ENCODE results near the gene AGFG2.

AGFG2 gene

DNA sequence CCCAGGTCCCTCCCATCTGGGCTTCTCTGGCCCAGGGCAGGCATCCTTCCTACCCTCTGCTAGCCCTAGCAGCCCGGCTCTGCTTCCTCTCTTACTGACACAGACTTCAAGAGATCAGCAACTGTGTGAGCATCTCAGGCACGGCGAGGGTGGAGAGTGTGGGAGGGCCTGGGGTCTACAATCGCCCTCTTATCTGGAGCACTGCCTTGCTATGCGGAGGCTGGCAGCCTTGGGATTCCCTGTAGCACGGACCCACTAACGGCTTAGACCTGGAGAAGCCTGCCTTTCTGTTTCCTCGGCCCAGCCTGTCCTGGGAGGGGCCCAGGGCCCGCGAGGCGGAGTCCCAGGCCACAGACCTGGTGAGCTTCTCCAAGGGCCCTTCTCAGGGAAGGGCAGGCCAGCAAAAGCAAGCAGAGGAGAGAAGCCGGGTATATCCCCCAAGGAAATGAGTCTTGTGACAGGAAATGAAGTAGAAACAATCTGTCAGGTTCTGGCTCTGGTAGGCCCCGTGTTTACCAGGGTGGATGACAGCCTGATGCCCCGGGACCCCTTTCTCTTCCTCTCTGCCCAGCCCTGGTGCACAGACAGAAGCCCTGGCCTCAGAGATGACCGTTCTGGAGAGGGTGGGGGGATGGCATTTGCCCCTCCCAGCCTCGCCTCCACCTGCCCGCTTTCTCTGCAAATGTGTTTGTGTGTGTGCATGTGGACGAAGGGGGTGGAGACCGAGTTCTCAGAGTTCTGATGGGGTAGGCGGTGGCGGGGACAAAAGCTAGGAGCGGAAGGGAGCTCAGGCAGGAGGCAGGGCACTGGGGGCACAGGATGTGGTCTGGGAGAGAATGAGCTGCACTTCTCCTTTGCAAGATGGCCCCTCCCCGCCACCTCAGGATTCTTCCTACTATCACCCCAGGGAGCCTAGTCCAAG, 44.4 kb downstream of the AGFG2 start:
- Histone ChIP-seq H3K4me3 (replicated peaks; ENCODE audit: insufficient read depth, low read length) (peak overlapping the region; percentile 94), H3K27ac (replicated peaks) (peak overlapping the region; percentile 94), H3K27me3 (ENCODE audit: insufficient read depth, poor library complexity, severe bottlenecking) (no peaks in the 10 kb centered on the region)
- DNase-seq (ENCODE audit: low read depth in 1 of 2, low spot score in 1 of 2), result peak; percentile 79 to 97
- TF ChIP-seq, protein P1, sequence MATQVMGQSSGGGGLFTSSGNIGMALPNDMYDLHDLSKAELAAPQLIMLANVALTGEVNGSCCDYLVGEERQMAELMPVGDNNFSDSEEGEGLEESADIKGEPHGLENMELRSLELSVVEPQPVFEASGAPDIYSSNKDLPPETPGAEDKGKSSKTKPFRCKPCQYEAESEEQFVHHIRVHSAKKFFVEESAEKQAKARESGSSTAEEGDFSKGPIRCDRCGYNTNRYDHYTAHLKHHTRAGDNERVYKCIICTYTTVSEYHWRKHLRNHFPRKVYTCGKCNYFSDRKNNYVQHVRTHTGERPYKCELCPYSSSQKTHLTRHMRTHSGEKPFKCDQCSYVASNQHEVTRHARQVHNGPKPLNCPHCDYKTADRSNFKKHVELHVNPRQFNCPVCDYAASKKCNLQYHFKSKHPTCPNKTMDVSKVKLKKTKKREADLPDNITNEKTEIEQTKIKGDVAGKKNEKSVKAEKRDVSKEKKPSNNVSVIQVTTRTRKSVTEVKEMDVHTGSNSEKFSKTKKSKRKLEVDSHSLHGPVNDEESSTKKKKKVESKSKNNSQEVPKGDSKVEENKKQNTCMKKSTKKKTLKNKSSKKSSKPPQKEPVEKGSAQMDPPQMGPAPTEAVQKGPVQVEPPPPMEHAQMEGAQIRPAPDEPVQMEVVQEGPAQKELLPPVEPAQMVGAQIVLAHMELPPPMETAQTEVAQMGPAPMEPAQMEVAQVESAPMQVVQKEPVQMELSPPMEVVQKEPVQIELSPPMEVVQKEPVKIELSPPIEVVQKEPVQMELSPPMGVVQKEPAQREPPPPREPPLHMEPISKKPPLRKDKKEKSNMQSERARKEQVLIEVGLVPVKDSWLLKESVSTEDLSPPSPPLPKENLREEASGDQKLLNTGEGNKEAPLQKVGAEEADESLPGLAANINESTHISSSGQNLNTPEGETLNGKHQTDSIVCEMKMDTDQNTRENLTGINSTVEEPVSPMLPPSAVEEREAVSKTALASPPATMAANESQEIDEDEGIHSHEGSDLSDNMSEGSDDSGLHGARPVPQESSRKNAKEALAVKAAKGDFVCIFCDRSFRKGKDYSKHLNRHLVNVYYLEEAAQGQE (IDR thresholded peaks at IDR 0.05; ENCODE audit: insufficient replicate concordance, low read depth), result no peak
- TF ChIP-seq, protein P2, sequence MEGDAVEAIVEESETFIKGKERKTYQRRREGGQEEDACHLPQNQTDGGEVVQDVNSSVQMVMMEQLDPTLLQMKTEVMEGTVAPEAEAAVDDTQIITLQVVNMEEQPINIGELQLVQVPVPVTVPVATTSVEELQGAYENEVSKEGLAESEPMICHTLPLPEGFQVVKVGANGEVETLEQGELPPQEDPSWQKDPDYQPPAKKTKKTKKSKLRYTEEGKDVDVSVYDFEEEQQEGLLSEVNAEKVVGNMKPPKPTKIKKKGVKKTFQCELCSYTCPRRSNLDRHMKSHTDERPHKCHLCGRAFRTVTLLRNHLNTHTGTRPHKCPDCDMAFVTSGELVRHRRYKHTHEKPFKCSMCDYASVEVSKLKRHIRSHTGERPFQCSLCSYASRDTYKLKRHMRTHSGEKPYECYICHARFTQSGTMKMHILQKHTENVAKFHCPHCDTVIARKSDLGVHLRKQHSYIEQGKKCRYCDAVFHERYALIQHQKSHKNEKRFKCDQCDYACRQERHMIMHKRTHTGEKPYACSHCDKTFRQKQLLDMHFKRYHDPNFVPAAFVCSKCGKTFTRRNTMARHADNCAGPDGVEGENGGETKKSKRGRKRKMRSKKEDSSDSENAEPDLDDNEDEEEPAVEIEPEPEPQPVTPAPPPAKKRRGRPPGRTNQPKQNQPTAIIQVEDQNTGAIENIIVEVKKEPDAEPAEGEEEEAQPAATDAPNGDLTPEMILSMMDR (IDR thresholded peaks at IDR 0.05; ENCODE audit: insufficient read depth, low read length), result no peak
- peak; percentile 72 for TF ChIP-seq POLR2AphosphoS5 (IDR thresholded peaks at IDR 0.05; ENCODE audit: low read depth)
- peak; percentile 81 for TF ChIP-seq GABPA (IDR thresholded peaks at IDR 0.05; ENCODE audit: low read depth)

DNA sequence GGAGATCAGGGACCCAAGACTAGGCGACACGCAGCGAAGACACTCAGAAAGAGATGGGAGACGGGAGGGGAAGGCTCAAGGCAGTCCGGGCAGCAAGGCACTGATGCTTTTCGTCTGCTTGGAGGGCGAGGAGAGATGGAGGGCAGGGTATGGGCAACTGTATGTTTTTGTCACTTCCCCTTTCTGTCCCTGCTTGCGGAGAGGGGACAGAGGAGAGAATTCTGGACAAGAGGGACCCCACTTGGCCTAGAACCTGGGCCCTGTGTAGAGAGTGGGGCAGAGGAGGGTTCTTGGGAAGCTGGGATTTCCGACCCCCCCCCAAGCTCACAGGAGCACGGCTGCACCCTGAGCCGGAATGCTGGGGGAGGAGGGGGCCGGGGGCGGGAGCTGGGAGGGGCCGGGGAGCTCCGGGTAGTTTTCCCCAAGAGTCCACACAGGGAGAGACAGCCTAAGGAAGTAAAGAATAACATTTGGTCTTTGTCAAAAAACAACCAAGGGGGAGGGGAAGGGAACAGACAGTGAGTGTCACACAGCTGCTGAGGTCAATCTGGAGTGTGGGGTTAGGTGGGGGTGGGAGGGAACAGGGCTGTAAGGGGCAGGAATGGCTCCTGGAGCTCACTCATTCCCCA, 45.2 kb downstream of the AGFG2 start:
- Histone ChIP-seq H3K27me3 (ENCODE audit: insufficient read depth, poor library complexity, severe bottlenecking) (no peaks in the 10 kb centered on the region), H3K4me3 (replicated peaks; ENCODE audit: insufficient read depth, low read length) (peak overlapping the region; percentile 94), H3K27ac (replicated peaks) (peak overlapping the region; percentile 94)
- peak in 1 of 2 experiments; percentile 53 for DNase-seq (ENCODE audit: low read depth in 1 of 2, low spot score in 1 of 2)
- TF ChIP-seq, protein P2 (IDR thresholded peaks at IDR 0.05; ENCODE audit: insufficient read depth, low read length), result no peak
- TF ChIP-seq POLR2AphosphoS5 (IDR thresholded peaks at IDR 0.05; ENCODE audit: low read depth) (no peak), SPI1 (IDR thresholded peaks at IDR 0.05; ENCODE audit: borderline replicate concordance, low read depth) (peak; percentile 94), GABPA (IDR thresholded peaks at IDR 0.05; ENCODE audit: low read depth) (no peak; the same call in 1 of the 2 replicates)
- TF ChIP-seq, protein P1 (IDR thresholded peaks at IDR 0.05; ENCODE audit: insufficient replicate concordance, low read depth), result peak; percentile 58

DNA sequence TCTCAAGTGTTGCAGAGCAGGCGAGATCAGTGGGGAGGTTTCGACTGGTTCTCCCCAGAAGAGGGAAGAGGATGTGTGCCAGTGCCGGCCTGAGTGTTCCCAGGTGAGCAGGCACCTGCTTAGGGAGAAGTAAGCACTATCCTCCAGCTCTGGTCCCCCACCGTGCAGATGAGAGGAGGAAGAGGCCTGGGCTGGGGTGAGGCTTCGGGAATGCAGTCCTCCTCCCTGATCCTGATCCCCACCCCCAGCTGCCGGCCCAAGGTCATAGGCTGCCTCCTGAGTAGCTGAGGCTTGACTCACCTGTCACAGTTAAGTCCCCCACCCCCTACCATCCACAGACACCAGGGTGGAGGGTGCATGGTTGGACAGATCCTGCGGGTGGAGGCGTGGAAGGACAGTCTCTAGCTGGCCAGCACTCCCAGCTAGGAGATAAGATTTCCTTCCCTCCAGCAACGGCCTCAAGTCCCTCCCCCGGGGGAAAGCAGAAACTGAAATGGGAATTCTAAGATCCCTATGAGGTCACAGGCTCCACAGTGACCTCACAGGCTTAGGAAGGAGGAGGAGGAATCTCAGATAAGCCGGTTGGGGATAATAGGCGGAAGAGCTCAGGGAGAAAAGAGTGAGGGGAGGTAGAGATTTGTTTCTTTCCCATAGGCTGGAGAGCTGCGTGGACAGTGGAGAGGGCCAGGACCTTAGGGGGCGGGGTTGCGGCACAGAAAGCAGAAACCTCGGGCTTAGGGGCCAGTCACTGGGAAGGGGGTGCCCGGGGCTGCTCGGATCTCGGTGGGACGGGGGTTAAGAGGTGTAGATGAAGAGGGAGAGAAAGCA, 45.9 kb downstream of the AGFG2 start:
- no peak for DNase-seq (ENCODE audit: low read depth in 1 of 2, low spot score in 1 of 2)
- Histone ChIP-seq H3K4me3 (replicated peaks; ENCODE audit: insufficient read depth, low read length) (peak overlapping the region; percentile 94), H3K27me3 (ENCODE audit: insufficient read depth, poor library complexity, severe bottlenecking) (no peaks in the 10 kb centered on the region), H3K27ac (replicated peaks) (peak overlapping the region; percentile 94)
- TF ChIP-seq, protein P1 (IDR thresholded peaks at IDR 0.05; ENCODE audit: insufficient replicate concordance, low read depth), result no peak
- TF ChIP-seq GABPA (IDR thresholded peaks at IDR 0.05; ENCODE audit: low read depth) (no peak), SPI1 (IDR thresholded peaks at IDR 0.05; ENCODE audit: borderline replicate concordance, low read depth) (no peak), POLR2AphosphoS5 (IDR thresholded peaks at IDR 0.05; ENCODE audit: low read depth) (no peak)
- TF ChIP-seq, protein P2 (IDR thresholded peaks at IDR 0.05; ENCODE audit: insufficient read depth, low read length), result no peak

Data from HL-60 (cell line).